PC-3 (cell line): ENCODE results near the gene AP5Z1.

Experiments
- CTCF ChIP-seq: fragments of 300-600 bp; sonication (generic); conservative IDR thresholded peaks from 2 replicates; pipeline ENCODE4 v1.5.1; 2017; ENCODE audit warnings: antibody characterized with exemption, low read depth, mild to moderate bottlenecking, low read length
- EZH2 ChIP-seq: fragments of 300-600 bp; sonication (generic); IDR thresholded peaks from one replicate; pipeline ENCODE4 v1.6.1; 2017; ENCODE audit warnings: antibody characterized with exemption, mild to moderate bottlenecking, low read length; ENCODE audit not compliant: unreplicated experiment
- EZH2phosphoT487 ChIP-seq: fragments of 300-600 bp; sonication (generic); IDR thresholded peaks from 2 replicates; pipeline ENCODE4 v1.6.1; 2018; ENCODE audit warnings: mild to moderate bottlenecking, antibody characterized with exemption, low read length, borderline replicate concordance

GRCh38 chr7:4744391-4745264 is 30.8 kb upstream of the AP5Z1 start:
- TF ChIP-seq EZH2 (no peak), CTCF (no peak), EZH2phosphoT487 (no peak)
